CD14-positive monocyte (primary cell): ENCODE results near the gene FASTK. TPM values are rescaled to one million over a fixed set of nuclear protein-coding genes. Genes with fewer than 3 reads are reported as not detected.

ENCODE experiments used
- DNase-seq, 3 donors: peaks; one replicate each; pipeline ENCODE4 v3.0.0-alpha.2; 2011 to 2022
- H2AFZ ChIP-seq: 2 replicates; pipeline ENCODE4 v1.6.0; 2012; ENCODE audit warnings: mild to moderate bottlenecking, low read depth, low read length, inconsistent platforms; ENCODE audit not compliant: insufficient read depth, poor library complexity, severe bottlenecking
- H3K27ac ChIP-seq, 2 donors: 1 replicate in 1 of 2; 2 replicates in 1 of 2; pipeline ENCODE4 v1.5.1; 2012 to 2013; ENCODE audit warnings: low read length in 2 of 2, control low read depth in 1 of 2, inconsistent platforms in 1 of 2, low read depth in 1 of 2, mild to moderate bottlenecking in 1 of 2
- H3K27me3 ChIP-seq, 2 donors: one replicate each; pipeline versions ENCODE4 v1.6.0 to v1.6.1; 2011 to 2013; ENCODE audit warnings: low read length in 2 of 2; ENCODE audit not compliant: control insufficient read depth in 2 of 2, insufficient read depth in 2 of 2
- H3K36me3 ChIP-seq, 2 donors: replicated peaks in 1 of 2; 1 replicate in 1 of 2; 2 replicates in 1 of 2; pipeline versions ENCODE4 v1.5.1 to v1.6.1; 2012 to 2013; ENCODE audit warnings: low read length in 2 of 2, control low read depth in 1 of 2, inconsistent platforms in 1 of 2, mild to moderate bottlenecking in 1 of 2; ENCODE audit not compliant: insufficient read depth in 2 of 2, control insufficient read depth in 1 of 2
- H3K4me1 ChIP-seq, 2 donors: 1 replicate in 1 of 2; 2 replicates in 1 of 2; pipeline versions ENCODE4 v1.5.1 to v1.6.1; 2012 to 2013; ENCODE audit warnings: low read length in 2 of 2, control low read depth in 1 of 2, inconsistent platforms in 1 of 2, mild to moderate bottlenecking in 1 of 2, moderate library complexity in 1 of 2; ENCODE audit not compliant: insufficient read depth in 2 of 2, control insufficient read depth in 1 of 2
- H3K4me2 ChIP-seq: replicated peaks from 2 replicates; pipeline ENCODE3; 2012; ENCODE audit warnings: low read length, moderate library complexity, mild to moderate bottlenecking; ENCODE audit not compliant: poor library complexity, severe bottlenecking; ENCODE audit errors: extremely low read depth
- H3K4me3 ChIP-seq, 3 experiments: fragments of 200-600 bp in 1 of 3; sonication (generic) in 1 of 3; replicated peaks in 1 of 3; 1 replicate in 2 of 3; 2 replicates in 1 of 3; pipeline ENCODE4 v1.5.1; 2011 to 2013; ENCODE audit warnings: low read length in 3 of 3, mild to moderate bottlenecking in 3 of 3, control low read depth in 2 of 3, low read depth in 2 of 3, inconsistent platforms in 1 of 3, moderate library complexity in 1 of 3
- H3K79me2 ChIP-seq: 2 replicates; pipeline ENCODE4 v1.6.0; 2012; ENCODE audit warnings: mild to moderate bottlenecking, control low read depth, inconsistent platforms, low read length, moderate library complexity; ENCODE audit not compliant: insufficient read depth
- H3K9ac ChIP-seq: 2 replicates; pipeline ENCODE4 v1.6.0; 2017; ENCODE audit warnings: low read length, mild to moderate bottlenecking; ENCODE audit not compliant: insufficient read depth, poor library complexity, severe bottlenecking
- H3K9me3 ChIP-seq, 2 donors: replicated peaks in 1 of 2; 1 replicate in 1 of 2; 2 replicates in 1 of 2; pipeline versions ENCODE4 v1.5.1 to v1.6.1; 2012 to 2013; ENCODE audit warnings: low read length in 2 of 2, control low read depth in 1 of 2; ENCODE audit not compliant: control insufficient read depth in 1 of 2, insufficient read depth in 1 of 2
- H4K20me1 ChIP-seq: 2 replicates; pipeline ENCODE4 v1.6.0; 2012; ENCODE audit warnings: mild to moderate bottlenecking, low read length, control low read depth, moderate library complexity; ENCODE audit not compliant: insufficient read depth
- H3K27ac Mint-ChIP-seq, 7 donors: one replicate each; pipeline ENCODE4 v1.8.0; 2020; ENCODE audit warnings: mild to moderate bottlenecking in 7 of 7, mixed read lengths in 7 of 7, moderate library complexity in 6 of 7, inconsistent platforms in 2 of 7
- H3K27me3 Mint-ChIP-seq, 3 donors: one replicate each; pipeline ENCODE4 v1.8.0; 2021 to 2022; ENCODE audit warnings: low read depth in 3 of 3, mild to moderate bottlenecking in 3 of 3, mixed read lengths in 3 of 3, moderate library complexity in 3 of 3, inconsistent platforms in 1 of 3
- H3K36me3 Mint-ChIP-seq, 2 donors: one replicate each; pipeline ENCODE4 v1.8.0; 2020; ENCODE audit warnings: mixed read lengths in 2 of 2, inconsistent platforms in 1 of 2, mild to moderate bottlenecking in 1 of 2
- H3K4me1 Mint-ChIP-seq: one replicate; pipeline ENCODE4 v1.8.0; 2020; ENCODE audit warnings: mild to moderate bottlenecking, mixed read lengths
- H3K4me3 Mint-ChIP-seq, 2 donors: one replicate each; pipeline ENCODE4 v1.8.0; 2020; ENCODE audit warnings: mild to moderate bottlenecking in 2 of 2, mixed read lengths in 2 of 2, moderate library complexity in 1 of 2
- H3K9me3 Mint-ChIP-seq, 7 donors: one replicate each; pipeline ENCODE4 v1.8.0; 2020 to 2022; ENCODE audit warnings: mixed read lengths in 7 of 7, mild to moderate bottlenecking in 6 of 7, moderate library complexity in 6 of 7, inconsistent platforms in 2 of 7
- CTCF ChIP-seq: fragments of 200-600 bp; IDR thresholded peaks from one replicate; pipeline ENCODE4 v1.8.0; 2022; ENCODE audit warnings: antibody characterized with exemption, mild to moderate bottlenecking
- whole genome bisulfite sequencing: methylation state at CpG from one replicate; pipeline ENCODE4 v1.1.5; 2013; ENCODE audit warnings: missing lambda C conversion rate; ENCODE audit not compliant: insufficient coverage; 5-methylcytosine and 5-hydroxymethylcytosine counted together
- intact Hi-C, 2 donors: fragments of 100-400 bp; cut with micrococcal nuclease; formaldehyde crosslinking; loops; one replicate each; pipeline versions ENCODE4 v1.15.0 to v1.15.1; 2023
- polyA plus RNA-seq, 3 donors: library from polyadenylated mRNA; depleted of rRNA in 1 of 3; unstranded in 2 of 3; stranded (reverse) in 1 of 3; fragments of 300-500 nt in 2 of 3; fragments of >200 nt in 1 of 3; fragmentation: Illumina TruSeq in 2 of 3; gene quantifications; 1 replicate in 2 of 3; 2 replicates in 1 of 3; pipeline ENCODE4 v1.2.3, GENCODE V29; 2012 to 2021

The FASTK gene
- polyA plus RNA-seq, 3 donors: 34.7 to 110 (median 38.6) TPM

DNA sequence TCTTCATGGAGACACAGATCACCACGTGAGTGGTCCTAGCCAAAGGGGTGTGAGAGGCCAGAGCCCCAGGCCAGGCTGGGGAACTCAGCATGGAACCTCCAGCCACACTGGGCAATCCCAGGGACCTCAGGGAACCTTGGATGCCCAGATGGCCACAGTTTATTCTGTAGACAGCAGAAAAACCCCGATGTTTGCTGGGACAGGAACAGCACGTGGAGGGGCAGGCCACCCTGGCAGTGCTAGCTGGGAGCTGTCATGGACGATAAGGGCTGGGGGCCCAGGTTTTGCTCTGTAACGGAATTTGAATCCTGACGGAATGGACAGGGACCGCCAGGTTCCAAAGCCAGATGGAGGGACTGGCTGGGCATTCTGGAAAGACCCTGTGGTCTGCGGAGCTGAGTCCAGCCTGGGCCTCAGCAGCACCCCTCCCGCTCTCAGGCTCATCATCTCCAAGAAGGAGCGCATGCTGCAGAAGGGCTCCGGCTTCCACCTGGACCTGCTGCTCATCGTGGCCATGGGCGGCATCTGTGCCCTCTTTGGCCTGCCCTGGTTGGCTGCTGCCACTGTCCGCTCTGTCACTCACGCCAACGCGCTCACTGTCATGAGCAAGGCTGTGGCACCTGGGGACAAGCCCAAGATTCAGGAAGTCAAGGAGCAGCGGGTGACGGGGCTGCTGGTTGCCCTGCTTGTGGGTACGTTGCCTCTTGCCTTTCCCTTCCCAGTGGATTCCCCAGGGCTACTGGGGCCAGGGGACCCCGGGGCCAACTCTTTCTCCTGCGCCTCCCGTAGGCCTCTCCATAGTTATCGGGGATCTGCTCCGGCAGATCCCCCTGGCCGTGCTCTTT, 5.6 kb downstream of the FASTK start:
- TF ChIP-seq CTCF: no peak
- Mint-ChIP-seq H3K4me3 (no peak overlapping the region), H3K27ac (no peak overlapping the region), H3K36me3 (peaks cover 51 to 69% of the 10 kb centered on the region in 2 donors), H3K9me3 (peaks cover 0 to 3% (median 0%) of the 10 kb centered on the region in 7 donors), H3K27me3 (peaks cover 0 to 1% (median 0%) of the 10 kb centered on the region in 3 donors), H3K4me1 (peaks cover 13% of the 10 kb centered on the region)
- Histone ChIP-seq H4K20me1 (peaks cover 51% of the 10 kb centered on the region), H3K9ac (no peak overlapping the region), H3K4me3 (no peak overlapping the region), H3K27ac (no peak overlapping the region), H3K36me3 (peaks cover 60 to 75% of the 10 kb centered on the region in 2 donors), H3K9me3 (no peaks in the 10 kb centered on the region), H2AFZ (no peak overlapping the region), H3K79me2 (peaks cover 13% of the 10 kb centered on the region), H3K4me2 (no peak overlapping the region), H3K27me3 (no peaks in the 10 kb centered on the region), H3K4me1 (peaks cover 8 to 11% of the 10 kb centered on the region in 2 donors)
- no peak for DNase-seq
- intact Hi-C loops: loop anchor here in 1 of 2 donors (5.0 kb wide), 1 partner anchor 37 kb away; no protein-coding TSS in a partner anchor
- WGBS: 93% methylated on average over 26 of the region's 26 CpGs

DNA sequence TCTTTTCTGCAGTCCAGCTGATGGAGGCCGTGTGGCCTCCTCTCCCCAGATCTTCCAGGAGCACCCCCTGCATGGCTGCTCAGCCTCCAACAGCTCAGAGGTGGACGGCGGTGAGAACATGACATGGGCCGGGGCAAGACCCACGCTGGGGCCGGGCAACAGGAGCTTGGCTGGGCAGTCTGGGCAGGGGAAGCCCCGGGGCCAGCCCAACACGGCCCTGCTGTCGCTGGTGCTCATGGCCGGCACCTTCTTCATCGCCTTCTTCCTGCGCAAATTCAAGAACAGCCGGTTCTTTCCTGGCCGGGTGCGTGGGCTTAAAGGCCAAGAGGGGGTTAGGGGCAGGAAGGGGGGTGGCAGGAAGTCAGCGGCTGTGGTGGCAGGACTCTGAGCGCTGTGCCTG, 6.6 kb downstream of the FASTK start:
- H2AFZ ChIP-seq: no peak overlapping the region
- peak overlapping the region in 2 of 7 donors; percentile 57 to 69 for H3K27ac Mint-ChIP-seq
- no peak overlapping the region for H3K27ac ChIP-seq
- H3K9me3 ChIP-seq: no peaks in the 10 kb centered on the region
- H3K4me1 Mint-ChIP-seq: peaks cover 4% of the 10 kb centered on the region
- intact Hi-C loops: no loop called here
- H4K20me1 ChIP-seq: peaks cover 49% of the 10 kb centered on the region
- peaks cover 0 to 1% (median 0%) of the 10 kb centered on the region in 3 donors for H3K27me3 Mint-ChIP-seq
- H3K4me2 ChIP-seq: no peak overlapping the region
- H3K4me3 ChIP-seq: no peak overlapping the region
- peaks cover 60 to 79% of the 10 kb centered on the region in 2 donors for H3K36me3 Mint-ChIP-seq
- H3K27me3 ChIP-seq: no peaks in the 10 kb centered on the region
- peaks cover 69 to 85% of the 10 kb centered on the region in 2 donors for H3K36me3 ChIP-seq
- peaks cover 0 to 6% (median 0%) of the 10 kb centered on the region in 7 donors for H3K9me3 Mint-ChIP-seq
- DNase-seq: no peak
- H3K4me1 ChIP-seq: peaks cover 0 to under 1% of the 10 kb centered on the region in 2 donors
- no peak overlapping the region for H3K9ac ChIP-seq
- no peak for TF ChIP-seq CTCF
- WGBS: 88% methylated on average over 17 of the region's 17 CpGs
- peaks cover 3% of the 10 kb centered on the region for H3K79me2 ChIP-seq
- H3K4me3 Mint-ChIP-seq: no peak overlapping the region
